ENCODE measurements around the gene GPR146. TPM values are rescaled to one million over a fixed set of nuclear protein-coding genes. Genes with fewer than 3 reads are reported as not detected.

Gene GPR146
- total and polyA plus RNA-seq, 2 of the 13 experiments (the other 11 are each of a cell fraction or from before 2014, with no cell fraction given), result 2.0 to 15.9 TPM

DNA sequence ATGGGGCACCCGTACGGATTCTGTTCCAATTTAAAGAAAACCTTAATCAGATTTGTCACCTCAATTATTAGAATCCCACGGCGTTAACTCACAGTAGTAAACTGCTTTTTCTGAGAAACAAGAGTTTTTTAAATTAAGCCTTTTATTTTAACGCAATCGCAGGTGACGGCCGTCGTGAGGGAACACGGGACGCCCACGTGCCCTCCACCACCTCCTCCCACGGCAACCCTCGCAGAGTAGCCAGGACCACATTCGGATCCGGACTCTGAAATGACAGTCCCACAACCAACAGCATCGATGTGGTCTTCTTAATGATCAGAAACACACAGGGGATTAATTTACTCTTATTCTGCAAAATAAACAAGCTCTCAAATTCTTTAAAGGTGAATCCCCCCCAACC is 22.0 kb upstream of the GPR146 start:
- H3K4me1 ChIP-seq (ENCODE audit: insufficient read depth, low read length), result peaks cover 23% of the 10 kb centered on the region
- DNase-seq (ENCODE audit: low spot score), result no peak
- no peaks in the 10 kb centered on the region for H4K20me1 ChIP-seq (ENCODE audit: insufficient read depth, low read length)
- no peak overlapping the region for H3K4me2 ChIP-seq (ENCODE audit: low read depth, low read length)
- in situ Hi-C loops (cut with HindIII; ENCODE audit: extremely low pct_ligation_motif_present, low pct_unique_long_range_greater_than_20kb), result no loop called here
- FAIRE-seq, result no peak
- no TSS peak for BruUV-seq (replicated peaks)
- WGBS (ENCODE audit: low lambda C conversion rate), result 98% methylated on average over 17 of the region's 17 CpGs
- ATAC-seq, result no peak
- H3K9ac ChIP-seq (ENCODE audit: insufficient read depth, low read depth, low read length), result no peak overlapping the region
- H3K9me3 ChIP-seq (ENCODE audit: low read length), result no peaks in the 10 kb centered on the region
- H3K27ac ChIP-seq (ENCODE audit: extremely low read length, insufficient read depth, low read length), result no peak overlapping the region
- H3K36me3 ChIP-seq (replicated peaks in 1 of 2; ENCODE audit: control insufficient read depth in 1 of 2, insufficient read depth in 2 of 2, low read length in 2 of 2), result peaks cover 3 to 17% of the 10 kb centered on the region in 2 experiments; a peak in 4 of 5 replicates
- H3K4me3 ChIP-seq (replicated peaks in 1 of 3; ENCODE audit: insufficient read depth in 1 of 3, low read depth in 2 of 3, low read length in 3 of 3), result no peak overlapping the region
- intact Hi-C loops (cut with micrococcal nuclease; ENCODE audit: unreplicated experiment), result no loop called here
- no peak overlapping the region for H2AFZ ChIP-seq (ENCODE audit: low read length)
- ChIA-PET CTCF (ENCODE audit: low intra/inter-chr PET ratio, low total read pairs) (no interaction called here), POLR2A (no interaction called here)
- H3K27me3 ChIP-seq (ENCODE audit: control insufficient read depth in 1 of 2, insufficient read depth in 2 of 2, low read length in 2 of 2), result no peaks in the 10 kb centered on the region
- H3K79me2 ChIP-seq (ENCODE audit: insufficient read depth, low read length), result peaks cover 15% of the 10 kb centered on the region
- no peak for TF ChIP-seq SAFB2 (CRISPR knock-in tag; IDR thresholded peaks at IDR 0.05; ENCODE audit: borderline replicate concordance, low read depth)
- TF ChIP-seq, protein P1, sequence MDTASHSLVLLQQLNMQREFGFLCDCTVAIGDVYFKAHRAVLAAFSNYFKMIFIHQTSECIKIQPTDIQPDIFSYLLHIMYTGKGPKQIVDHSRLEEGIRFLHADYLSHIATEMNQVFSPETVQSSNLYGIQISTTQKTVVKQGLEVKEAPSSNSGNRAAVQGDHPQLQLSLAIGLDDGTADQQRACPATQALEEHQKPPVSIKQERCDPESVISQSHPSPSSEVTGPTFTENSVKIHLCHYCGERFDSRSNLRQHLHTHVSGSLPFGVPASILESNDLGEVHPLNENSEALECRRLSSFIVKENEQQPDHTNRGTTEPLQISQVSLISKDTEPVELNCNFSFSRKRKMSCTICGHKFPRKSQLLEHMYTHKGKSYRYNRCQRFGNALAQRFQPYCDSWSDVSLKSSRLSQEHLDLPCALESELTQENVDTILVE (CRISPR knock-in tag; IDR thresholded peaks at IDR 0.05), result no peak
- no peak for TF ChIP-seq KLF15 (CRISPR knock-in tag; IDR thresholded peaks at IDR 0.05; ENCODE audit: borderline replicate concordance)
- TF ChIP-seq, protein P2, sequence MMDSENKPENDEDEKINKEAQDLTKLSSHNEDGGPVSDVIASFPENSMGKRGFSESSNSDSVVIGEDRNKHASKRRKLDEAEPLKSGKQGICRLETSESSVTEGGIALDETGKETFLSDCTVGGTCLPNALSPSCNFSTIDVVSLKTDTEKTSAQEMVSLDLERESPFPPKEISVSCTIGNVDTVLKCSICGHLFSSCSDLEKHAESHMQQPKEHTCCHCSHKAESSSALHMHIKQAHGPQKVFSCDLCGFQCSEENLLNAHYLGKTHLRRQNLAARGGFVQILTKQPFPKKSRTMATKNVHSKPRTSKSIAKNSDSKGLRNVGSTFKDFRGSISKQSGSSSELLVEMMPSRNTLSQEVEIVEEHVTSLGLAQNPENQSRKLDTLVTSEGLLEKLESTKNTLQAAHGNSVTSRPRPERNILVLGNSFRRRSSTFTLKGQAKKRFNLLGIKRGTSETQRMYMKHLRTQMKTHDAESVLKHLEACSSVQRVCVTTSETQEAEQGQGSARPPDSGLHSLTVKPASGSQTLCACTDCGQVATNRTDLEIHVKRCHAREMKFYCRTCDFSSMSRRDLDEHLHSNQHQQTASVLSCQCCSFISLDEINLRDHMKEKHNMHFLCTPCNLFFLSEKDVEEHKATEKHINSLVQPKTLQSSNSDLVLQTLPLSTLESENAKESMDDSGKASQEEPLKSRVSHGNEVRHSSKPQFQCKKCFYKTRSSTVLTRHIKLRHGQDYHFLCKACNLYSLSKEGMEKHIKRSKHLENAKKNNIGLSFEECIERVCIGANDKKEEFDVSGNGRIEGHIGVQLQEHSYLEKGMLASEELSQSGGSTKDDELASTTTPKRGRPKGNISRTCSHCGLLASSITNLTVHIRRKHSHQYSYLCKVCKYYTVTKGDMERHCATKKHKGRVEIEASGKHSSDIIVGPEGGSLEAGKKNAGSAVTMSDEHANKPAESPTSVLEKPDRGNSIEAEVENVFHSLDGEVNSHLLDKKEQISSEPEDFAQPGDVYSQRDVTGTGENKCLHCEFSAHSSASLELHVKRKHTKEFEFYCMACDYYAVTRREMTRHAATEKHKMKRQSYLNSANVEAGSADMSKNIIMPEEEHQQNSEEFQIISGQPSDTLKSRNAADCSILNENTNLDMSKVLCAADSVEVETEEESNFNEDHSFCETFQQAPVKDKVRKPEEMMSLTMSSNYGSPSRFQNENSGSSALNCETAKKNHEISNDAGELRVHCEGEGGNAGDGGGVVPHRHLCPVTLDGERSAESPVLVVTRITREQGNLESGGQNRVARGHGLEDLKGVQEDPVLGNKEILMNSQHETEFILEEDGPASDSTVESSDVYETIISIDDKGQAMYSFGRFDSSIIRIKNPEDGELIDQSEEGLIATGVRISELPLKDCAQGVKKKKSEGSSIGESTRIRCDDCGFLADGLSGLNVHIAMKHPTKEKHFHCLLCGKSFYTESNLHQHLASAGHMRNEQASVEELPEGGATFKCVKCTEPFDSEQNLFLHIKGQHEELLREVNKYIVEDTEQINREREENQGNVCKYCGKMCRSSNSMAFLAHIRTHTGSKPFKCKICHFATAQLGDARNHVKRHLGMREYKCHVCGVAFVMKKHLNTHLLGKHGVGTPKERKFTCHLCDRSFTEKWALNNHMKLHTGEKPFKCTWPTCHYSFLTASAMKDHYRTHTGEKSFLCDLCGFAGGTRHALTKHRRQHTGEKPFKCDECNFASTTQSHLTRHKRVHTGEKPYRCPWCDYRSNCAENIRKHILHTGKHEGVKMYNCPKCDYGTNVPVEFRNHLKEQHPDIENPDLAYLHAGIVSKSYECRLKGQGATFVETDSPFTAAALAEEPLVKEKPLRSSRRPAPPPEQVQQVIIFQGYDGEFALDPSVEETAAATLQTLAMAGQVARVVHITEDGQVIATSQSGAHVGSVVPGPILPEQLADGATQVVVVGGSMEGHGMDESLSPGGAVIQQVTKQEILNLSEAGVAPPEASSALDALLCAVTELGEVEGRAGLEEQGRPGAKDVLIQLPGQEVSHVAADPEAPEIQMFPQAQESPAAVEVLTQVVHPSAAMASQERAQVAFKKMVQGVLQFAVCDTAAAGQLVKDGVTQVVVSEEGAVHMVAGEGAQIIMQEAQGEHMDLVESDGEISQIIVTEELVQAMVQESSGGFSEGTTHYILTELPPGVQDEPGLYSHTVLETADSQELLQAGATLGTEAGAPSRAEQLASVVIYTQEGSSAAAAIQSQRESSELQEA (CRISPR knock-in tag; IDR thresholded peaks at IDR 0.05; ENCODE audit: not compliant biosample characterization), result no peak
- TF ChIP-seq, protein P3, sequence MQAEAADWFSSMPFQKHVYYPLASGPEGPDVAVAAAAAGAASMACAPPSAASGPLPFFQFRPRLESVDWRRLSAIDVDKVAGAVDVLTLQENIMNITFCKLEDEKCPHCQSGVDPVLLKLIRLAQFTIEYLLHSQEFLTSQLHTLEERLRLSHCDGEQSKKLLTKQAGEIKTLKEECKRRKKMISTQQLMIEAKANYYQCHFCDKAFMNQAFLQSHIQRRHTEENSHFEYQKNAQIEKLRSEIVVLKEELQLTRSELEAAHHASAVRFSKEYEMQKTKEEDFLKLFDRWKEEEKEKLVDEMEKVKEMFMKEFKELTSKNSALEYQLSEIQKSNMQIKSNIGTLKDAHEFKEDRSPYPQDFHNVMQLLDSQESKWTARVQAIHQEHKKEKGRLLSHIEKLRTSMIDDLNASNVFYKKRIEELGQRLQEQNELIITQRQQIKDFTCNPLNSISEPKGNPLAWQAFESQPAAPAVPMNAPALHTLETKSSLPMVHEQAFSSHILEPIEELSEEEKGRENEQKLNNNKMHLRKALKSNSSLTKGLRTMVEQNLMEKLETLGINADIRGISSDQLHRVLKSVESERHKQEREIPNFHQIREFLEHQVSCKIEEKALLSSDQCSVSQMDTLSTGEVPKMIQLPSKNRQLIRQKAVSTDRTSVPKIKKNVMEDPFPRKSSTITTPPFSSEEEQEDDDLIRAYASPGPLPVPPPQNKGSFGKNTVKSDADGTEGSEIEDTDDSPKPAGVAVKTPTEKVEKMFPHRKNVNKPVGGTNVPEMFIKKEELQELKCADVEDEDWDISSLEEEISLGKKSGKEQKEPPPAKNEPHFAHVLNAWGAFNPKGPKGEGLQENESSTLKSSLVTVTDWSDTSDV (CRISPR knock-in tag; IDR thresholded peaks at IDR 0.05), result no peak
- TF ChIP-seq ELF3 (CRISPR knock-in tag; IDR thresholded peaks at IDR 0.05), result no peak
- TF ChIP-seq ZNF441 (CRISPR knock-in tag; IDR thresholded peaks at IDR 0.05; ENCODE audit: borderline replicate concordance), result no peak
- TF ChIP-seq MATR3 (CRISPR knock-in tag; IDR thresholded peaks at IDR 0.05), result no peak
- TF ChIP-seq NFYC (CRISPR knock-in tag; IDR thresholded peaks at IDR 0.05), result no peak
- TF ChIP-seq IRX3 (CRISPR knock-in tag; IDR thresholded peaks at IDR 0.05; ENCODE audit: borderline replicate concordance, low read depth), result no peak
- TF ChIP-seq MBD4 (IDR thresholded peaks at IDR 0.05; ENCODE audit: borderline replicate concordance, low read length), result no peak
- no peak for TF ChIP-seq ZNF337 (CRISPR knock-in tag; IDR thresholded peaks at IDR 0.05; ENCODE audit: borderline replicate concordance, low read depth)
- no peak for TF ChIP-seq ZNF20 (CRISPR knock-in tag; IDR thresholded peaks at IDR 0.05)
- no peak for TF ChIP-seq CBFB (CRISPR knock-in tag; IDR thresholded peaks at IDR 0.05)

All from HepG2 (cell line).